Measurements from ENCODE around the gene R3HCC1L.

R3HCC1L gene

GRCh38 chr10:98201760-98202159 is 67.3 kb downstream of the R3HCC1L start:
- TF ChIP-seq, protein P1, sequence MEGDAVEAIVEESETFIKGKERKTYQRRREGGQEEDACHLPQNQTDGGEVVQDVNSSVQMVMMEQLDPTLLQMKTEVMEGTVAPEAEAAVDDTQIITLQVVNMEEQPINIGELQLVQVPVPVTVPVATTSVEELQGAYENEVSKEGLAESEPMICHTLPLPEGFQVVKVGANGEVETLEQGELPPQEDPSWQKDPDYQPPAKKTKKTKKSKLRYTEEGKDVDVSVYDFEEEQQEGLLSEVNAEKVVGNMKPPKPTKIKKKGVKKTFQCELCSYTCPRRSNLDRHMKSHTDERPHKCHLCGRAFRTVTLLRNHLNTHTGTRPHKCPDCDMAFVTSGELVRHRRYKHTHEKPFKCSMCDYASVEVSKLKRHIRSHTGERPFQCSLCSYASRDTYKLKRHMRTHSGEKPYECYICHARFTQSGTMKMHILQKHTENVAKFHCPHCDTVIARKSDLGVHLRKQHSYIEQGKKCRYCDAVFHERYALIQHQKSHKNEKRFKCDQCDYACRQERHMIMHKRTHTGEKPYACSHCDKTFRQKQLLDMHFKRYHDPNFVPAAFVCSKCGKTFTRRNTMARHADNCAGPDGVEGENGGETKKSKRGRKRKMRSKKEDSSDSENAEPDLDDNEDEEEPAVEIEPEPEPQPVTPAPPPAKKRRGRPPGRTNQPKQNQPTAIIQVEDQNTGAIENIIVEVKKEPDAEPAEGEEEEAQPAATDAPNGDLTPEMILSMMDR (conservative IDR thresholded peaks at IDR 0.05; ENCODE audit: low read depth), result no peak
- no peak for DNase-seq (ENCODE audit: low spot score)
- ChIA-PET CTCF (interaction anchor here (0.6 to 0.7 kb wide), 2 partner anchors 156 to 226 kb away, joined by 3 to 4 read pairs; no protein-coding TSS in a partner anchor), POLR2A (ENCODE audit: low non-redundant PET) (no interaction called here)
- H3K27ac ChIP-seq, result no peak overlapping the region

DNA sequence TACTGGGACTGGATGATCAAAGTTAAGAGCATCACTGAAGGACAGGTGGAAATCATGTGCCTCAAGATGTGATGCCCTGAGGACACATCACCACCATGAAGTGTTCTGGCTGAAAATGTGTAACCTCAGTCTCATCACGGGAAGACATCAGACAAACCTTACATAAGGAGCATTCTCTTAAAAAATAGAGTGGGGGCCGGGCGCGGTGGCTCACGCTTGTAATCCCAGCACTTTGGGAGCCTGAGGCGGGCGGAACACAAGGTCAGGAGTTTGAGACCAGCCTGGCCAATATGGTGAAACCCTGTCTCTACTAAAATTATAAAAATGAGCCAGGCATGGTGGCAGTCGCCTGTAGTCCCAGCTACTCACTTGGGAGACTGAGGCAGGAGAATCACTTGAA is 67.9 kb downstream of the R3HCC1L start:
- ChIA-PET CTCF (no interaction called here), POLR2A (ENCODE audit: low non-redundant PET) (no interaction called here)
- TF ChIP-seq, protein P1 (conservative IDR thresholded peaks at IDR 0.05; ENCODE audit: low read depth), result no peak
- no peak overlapping the region for H3K27ac ChIP-seq
- no peak for DNase-seq (ENCODE audit: low spot score)

DNA sequence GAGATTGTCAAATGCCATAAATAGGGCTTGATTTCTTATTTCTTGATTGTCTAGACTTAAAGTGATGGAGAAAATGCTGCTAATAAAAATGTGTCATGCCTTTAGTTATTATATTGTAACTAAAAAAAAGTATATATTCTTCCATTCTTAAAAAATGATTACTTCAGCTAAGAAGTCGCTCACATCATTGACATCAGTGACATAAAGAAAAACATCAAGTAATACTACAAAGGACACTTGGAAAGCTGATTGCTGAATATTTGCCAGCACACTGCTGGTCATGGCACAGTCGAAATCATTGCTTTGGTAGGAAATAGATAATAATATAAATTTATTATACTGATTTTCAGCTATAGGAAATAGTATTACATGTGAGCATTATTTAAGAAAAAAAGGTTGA is 70.9 kb downstream of the R3HCC1L start:
- H3K27ac ChIP-seq, result no peak overlapping the region
- ChIA-PET POLR2A (ENCODE audit: low non-redundant PET) (no interaction called here), CTCF (interaction anchor here (0.5 kb wide), 1 partner anchor 34 kb away, joined by 3 read pairs; no protein-coding TSS in a partner anchor)
- TF ChIP-seq, protein P1 (conservative IDR thresholded peaks at IDR 0.05; ENCODE audit: low read depth), result no peak
- no peak for DNase-seq (ENCODE audit: low spot score)

DNA sequence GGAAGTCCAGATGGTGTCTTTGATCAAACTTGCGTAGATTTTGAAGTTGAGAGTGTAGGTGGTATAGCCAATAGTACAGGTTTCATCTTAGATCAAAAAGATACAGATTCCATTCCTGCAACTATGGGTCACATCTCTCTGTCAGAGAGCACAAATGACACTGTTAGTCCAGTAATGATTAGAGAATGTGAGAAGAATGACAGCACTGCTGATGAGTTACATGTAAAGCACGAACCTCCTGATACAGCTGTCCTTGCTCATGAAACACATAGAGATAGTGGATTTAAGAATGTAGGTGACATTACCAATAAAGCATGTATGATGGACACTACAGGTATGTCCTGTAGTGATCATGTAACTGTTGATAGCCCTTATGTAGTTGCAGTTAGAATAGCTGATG is 74.5 kb downstream of the R3HCC1L start:
- ChIA-PET POLR2A (ENCODE audit: low non-redundant PET) (no interaction called here), CTCF (interaction anchor here (0.5 kb wide), 1 partner anchor 34 kb away, joined by 4 read pairs; no protein-coding TSS in a partner anchor)
- TF ChIP-seq, protein P1 (conservative IDR thresholded peaks at IDR 0.05; ENCODE audit: low read depth), result no peak
- no peak overlapping the region for H3K27ac ChIP-seq
- no peak for DNase-seq (ENCODE audit: low spot score)

DNA sequence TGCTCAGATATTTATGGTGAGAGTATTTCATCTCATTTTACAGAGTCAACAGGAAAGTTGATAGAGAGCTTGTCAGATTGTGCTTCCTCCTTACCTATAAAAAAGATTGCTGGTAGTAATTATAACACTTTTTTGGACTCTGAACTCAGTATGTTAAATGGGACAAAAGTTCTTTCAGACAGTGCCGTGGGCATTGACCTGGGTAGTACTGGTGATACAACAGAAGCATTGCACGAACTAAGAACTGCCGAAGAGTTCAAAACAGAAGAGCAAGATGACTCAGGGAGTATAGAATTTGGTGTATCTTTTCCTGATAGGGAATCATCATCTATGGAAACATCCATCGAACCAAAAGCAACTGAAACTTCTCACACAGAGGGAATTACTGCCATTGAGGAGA is 75.0 kb downstream of the R3HCC1L start:
- ChIA-PET POLR2A (ENCODE audit: low non-redundant PET) (no interaction called here), CTCF (no interaction called here)
- no peak overlapping the region for H3K27ac ChIP-seq
- TF ChIP-seq, protein P1 (conservative IDR thresholded peaks at IDR 0.05; ENCODE audit: low read depth), result no peak
- DNase-seq (ENCODE audit: low spot score), result no peak

GRCh38 chr10:98212196-98212595 is 77.7 kb downstream of the R3HCC1L start:
- TF ChIP-seq, protein P1 (conservative IDR thresholded peaks at IDR 0.05; ENCODE audit: low read depth), result no peak
- POLR2A ChIA-PET (ENCODE audit: low non-redundant PET), result no interaction called here
- peak; percentile 62 for DNase-seq (ENCODE audit: low spot score)
- H3K27ac ChIP-seq, result no peak overlapping the region
- CTCF ChIA-PET, result interaction anchor here (0.7 kb wide), 1 partner anchor 768 kb away, joined by 3 read pairs; no protein-coding TSS in a partner anchor

GRCh38 chr10:98213740-98214139 is 79.3 kb downstream of the R3HCC1L start:
- CTCF ChIA-PET, result no interaction called here
- no peak for DNase-seq (ENCODE audit: low spot score)
- H3K27ac ChIP-seq, result no peak overlapping the region
- POLR2A ChIA-PET (ENCODE audit: low non-redundant PET), result no interaction called here
- TF ChIP-seq, protein P1 (conservative IDR thresholded peaks at IDR 0.05; ENCODE audit: low read depth), result no peak
